K562 (cell line): ENCODE measurements around the gene SCRN2. TPM values are rescaled to one million over a fixed set of nuclear protein-coding genes. Genes with fewer than 3 reads are reported as not detected.

ENCODE experiments used
- ATAC-seq: fragments of 200-7000 bp; cut with Tn5 transposase; 3 replicates; pipeline ENCODE4 v1.9.1; 2020; ENCODE audit warnings: moderate library complexity
- BruUV-seq: library from RNA; stranded (reverse); fragments of 400-500 nt; replicated peaks from 2 replicates; lab custom pipeline; 2021; lab: Mats Ljungman, UMichigan
- CTCF ChIA-PET: fragments of 300-600 bp; formaldehyde crosslinking; extraction: SDS; loops from one replicate; lab custom pipeline; 2021; ENCODE audit warnings: low intra/inter-chr PET ratio; lab: Yijun Ruan, JAX
- POLR2A ChIA-PET: fragments of 300-600, 350-650 bp; sonication (Branson Sonifier 250); formaldehyde crosslinking; extraction: SDS; loops from one replicate; lab custom pipeline; 2021; ENCODE audit warnings: antibody characterized with exemption, inconsistent platforms; lab: Yijun Ruan, JAX
- DNase-seq, 4 experiments: peaks; one replicate each; pipeline versions ENCODE4 v3.0.0 to v3.0.0-alpha.2; 2011 to 2018; ENCODE audit warnings: low spot score in 3 of 4, mixed read lengths in 3 of 4; ENCODE audit errors: extremely low read depth in 1 of 4
- FAIRE-seq: peaks from 2 replicates; lab custom pipeline; 2011; peaks lifted over from hg19 to GRCh38; lab: Jason Lieb, UNC
- H2AFZ ChIP-seq: 2 replicates; pipeline ENCODE4 v1.6.0; 2011; ENCODE audit warnings: low read depth, low read length, control low read depth, inconsistent platforms
- H3K27ac ChIP-seq: fragments of 200-600 bp; 3 replicates; pipeline ENCODE4 v1.8.0; 2011; ENCODE audit warnings: low read depth, mild to moderate bottlenecking, control low read depth, inconsistent platforms, low read length, moderate library complexity, mixed read lengths; ENCODE audit errors: extremely low read depth
- H3K27me3 ChIP-seq, 2 experiments: fragments of 300-600 bp in 1 of 2; 2 replicates in 1 of 2; 3 replicates in 1 of 2; pipeline versions ENCODE4 v1.6.0 to v1.8.0; 2011; ENCODE audit warnings: inconsistent platforms in 2 of 2, low read length in 2 of 2, mild to moderate bottlenecking in 1 of 2, mixed read lengths in 1 of 2, moderate library complexity in 1 of 2; ENCODE audit not compliant: control insufficient read depth in 2 of 2, insufficient read depth in 2 of 2
- H3K36me3 ChIP-seq: fragments of 300-600 bp; 3 replicates; pipeline ENCODE4 v1.8.0; 2011; ENCODE audit warnings: mild to moderate bottlenecking, low read length, inconsistent platforms; ENCODE audit not compliant: control insufficient read depth, insufficient read depth
- H3K4me1 ChIP-seq, 2 experiments: fragments of 200-600 bp in 1 of 2; replicated peaks in 1 of 2; 2 replicates in 1 of 2; 3 replicates in 1 of 2; pipeline versions ENCODE4 v1.5.1 to v1.8.0; 2011; ENCODE audit warnings: inconsistent platforms in 2 of 2, low read length in 2 of 2, mild to moderate bottlenecking in 1 of 2, mixed read lengths in 1 of 2, moderate library complexity in 1 of 2; ENCODE audit not compliant: control insufficient read depth in 2 of 2, insufficient read depth in 2 of 2
- H3K4me2 ChIP-seq: 2 replicates; pipeline ENCODE4 v1.6.1; 2011; ENCODE audit warnings: low read length, control low read depth, inconsistent platforms, mixed read lengths; ENCODE audit not compliant: insufficient read depth
- H3K4me3 ChIP-seq: fragments of 200-600 bp; sonication (generic), shearing (Covaris generic); 2 replicates; pipeline ENCODE4 v1.5.1; 2016; ENCODE audit warnings: control low read depth, inconsistent platforms
- H3K79me2 ChIP-seq: fragments of 200-600 bp; 3 replicates; pipeline ENCODE4 v1.8.0; 2011; ENCODE audit warnings: low read length, inconsistent platforms; ENCODE audit not compliant: control insufficient read depth, insufficient read depth
- H3K9ac ChIP-seq, 2 experiments: 2 replicates each; pipeline versions ENCODE4 v1.6.0 to v1.6.1; 2011; ENCODE audit warnings: low read depth in 2 of 2, low read length in 2 of 2, control low read depth in 1 of 2, inconsistent platforms in 1 of 2, mild to moderate bottlenecking in 1 of 2, mixed read lengths in 1 of 2; ENCODE audit not compliant: insufficient read depth in 1 of 2
- H3K9me1 ChIP-seq: one replicate; pipeline ENCODE4 v1.6.0; 2011; ENCODE audit warnings: inconsistent platforms, mild to moderate bottlenecking, low read length, moderate library complexity; ENCODE audit not compliant: control insufficient read depth, insufficient read depth
- H3K9me3 ChIP-seq: replicated peaks from 2 replicates; pipeline ENCODE4 v1.5.1; 2011; ENCODE audit warnings: low read depth, low read length, inconsistent platforms; ENCODE audit not compliant: control insufficient read depth, insufficient read depth
- H4K20me1 ChIP-seq: replicated peaks from 2 replicates; pipeline ENCODE4 v1.6.1; 2011; ENCODE audit warnings: low read length, inconsistent platforms, mixed read lengths; ENCODE audit not compliant: control insufficient read depth, insufficient read depth
- CREBBP ChIP-seq: IDR thresholded peaks from one replicate; pipeline ENCODE4 v1.6.1; 2012; ENCODE audit warnings: low read depth, mild to moderate bottlenecking, control low read depth, inconsistent platforms, low read length
- EGR1 ChIP-seq: fragments of 450-650 bp; conservative IDR thresholded peaks from 2 replicates; pipeline ENCODE4 v1.6.1; 2017; ENCODE audit warnings: mild to moderate bottlenecking
- HNRNPLL ChIP-seq: fragments of 200-400 bp; formaldehyde crosslinking; IDR thresholded peaks from 2 replicates; pipeline ENCODE4 v1.6.1; 2017; ENCODE audit warnings: low read length, low read depth, mild to moderate bottlenecking; ENCODE audit not compliant: poor library complexity, severe bottlenecking
- MGA ChIP-seq: fragments of 450-650 bp; IDR thresholded peaks from 2 replicates; pipeline ENCODE4 v1.6.1; 2016; ENCODE audit warnings: mild to moderate bottlenecking, moderate library complexity
- NFRKB ChIP-seq: fragments of 450-650 bp; IDR thresholded peaks from 2 replicates; pipeline ENCODE4 v1.6.1; 2016; ENCODE audit warnings: low read depth
- PTRF ChIP-seq: fragments of 450-650 bp; IDR thresholded peaks from 2 replicates; pipeline ENCODE4 v1.6.1; 2016; ENCODE audit warnings: mild to moderate bottlenecking, missing genetic modification characterization, missing compliant biosample characterization
- RB1 ChIP-seq: fragments of 450-650 bp; IDR thresholded peaks from 2 replicates; pipeline ENCODE4 v1.6.1; 2017; ENCODE audit warnings: low read depth, mild to moderate bottlenecking
- TCF3 ChIP-seq: sonication (generic); formaldehyde crosslinking; IDR thresholded peaks from 2 replicates; pipeline ENCODE4 v1.4.0; 2020; ENCODE audit warnings: mild to moderate bottlenecking, missing genetic modification reagents
- ZKSCAN1 ChIP-seq: fragments of 150-350 bp; IDR thresholded peaks from 2 replicates; pipeline ENCODE4 v1.6.1; 2016; ENCODE audit warnings: low read depth, low read length
- ZNF589 ChIP-seq: fragments of 200-800 bp; sonication (Bioruptor generic); IDR thresholded peaks from 2 replicates; pipeline ENCODE4 v1.6.1; 2016; ENCODE audit warnings: low read depth, missing genetic modification characterization, missing compliant biosample characterization
- WGBS: fragments of 100-300 bp; shearing (Covaris generic); methylation state at CpG from one replicate; pipeline ENCODE4 v1.1.6; 2016; ENCODE audit warnings: low coverage, mixed read lengths; ENCODE audit not compliant: insufficient coverage; ENCODE audit errors: missing lambda C conversion rate; 5-methylcytosine and 5-hydroxymethylcytosine counted together
- in situ Hi-C: fragments of 300-500 bp; cut with MboI; formaldehyde crosslinking; loops from 4 replicates; pipeline ENCODE4 v1.15.0; 2018; ENCODE audit warnings: inconsistent platforms, mixed read lengths
- intact Hi-C: fragments of 100-400 bp; cut with micrococcal nuclease; formaldehyde crosslinking; loops from 2 replicates; pipeline ENCODE4 v1.14.2; 2022
- polyA plus RNA-seq, 8 experiments: library from polyadenylated mRNA; depleted of rRNA in 4 of 8; stranded (reverse) in 5 of 8; unstranded in 3 of 8; fragments of >200 nt; fragmentation: Nextera tagmentation in 2 of 8; fragmentation: Illumina TruSeq in 1 of 8; extraction: Ambion mirVana in 2 of 8; extraction: Trizol in 1 of 8; gene quantifications; 2 replicates each; pipeline versions ENCODE4 v1.2.1 to v1.2.3, GENCODE V29; 2011 to 2014; ENCODE audit warnings: inconsistent platforms in 1 of 8, missing spikeins in 1 of 8
- total RNA-seq, 7 experiments: library from RNA; depleted of rRNA in 6 of 7; stranded (reverse); fragments of >200 nt in 6 of 7; fragmentation: Illumina TruSeq in 2 of 7; extraction: Trizol in 2 of 7; gene quantifications; 2 replicates each; pipeline versions ENCODE4 v1.2.1 to v1.2.3, GENCODE V29; 2011 to 2021; ENCODE audit warnings: low replicate concordance in 1 of 7

Gene SCRN2
- total and polyA plus RNA-seq, 9 of the 15 experiments (the other 6 are each of a cell fraction or from before 2014, with no cell fraction given) = 0.25 to 32.9 (median 13.6) TPM

GRCh38 chr17:47852113-47852949, 11.3 kb upstream of the SCRN2 start:
- in situ Hi-C loops = no loop called here
- Histone ChIP-seq H3K4me3 (peak overlapping the region; percentile 43), H2AFZ (peak overlapping the region; percentile 79), H3K36me3 (no peaks in the 10 kb centered on the region), H3K4me1 (peaks cover 33 to 37% of the 10 kb centered on the region in 2 experiments; a peak in 4 of 5 replicates), H3K9me1 (no peaks in the 10 kb centered on the region), H3K27me3 (peaks cover 0 to 2% of the 10 kb centered on the region in 2 experiments; a peak in 1 of 5 replicates), H3K4me2 (peak overlapping the region; percentile 82), H3K27ac (peak overlapping the region; percentile 51; the same call in 2 of the 3 replicates), H3K79me2 (peaks cover 18% of the 10 kb centered on the region), H3K9me3 (no peaks in the 10 kb centered on the region), H4K20me1 (no peaks in the 10 kb centered on the region), H3K9ac (peak overlapping the region; percentile 54 to 80; a peak in 3 of 4 replicates)
- intact Hi-C loops = no loop called here
- DNase-seq (peak; percentile 47 to 69 (median 62)), ATAC-seq (no peak), FAIRE-seq (peak; percentile 86)
- ChIA-PET CTCF (interaction anchor here (1.2 kb wide), 1 partner anchor 38 kb away, joined by 3 read pairs; no protein-coding TSS in a partner anchor), POLR2A (interaction anchor here (1.0 to 2.2 kb wide), 3 partner anchors 11 to 43 kb away, joined by 3 to 7 read pairs (median 3); partner anchors contain the start of gene SP2)
- 37% methylated on average over 32 of the region's 32 CpGs for WGBS
- no TSS peak for BruUV-seq
- TF ChIP-seq TCF3 (CRISPR knock-in tag) = 0 out of 2 replicates have a peak, but pooled peaks have one; percentile 8
- TF ChIP-seq MGA = peak; percentile 69
- no peak for TF ChIP-seq PTRF (tag)
- peak; percentile 22; the same call in 1 of the 2 replicates for TF ChIP-seq NFRKB
- no peak for TF ChIP-seq RB1
- no peak for TF ChIP-seq ZKSCAN1
- no peak for TF ChIP-seq CREBBP
- TF ChIP-seq EGR1 = peak; percentile 97
- peak; percentile 46 for TF ChIP-seq HNRNPLL
- TF ChIP-seq ZNF589 = 0 out of 2 replicates have a peak, but pooled peaks have one; percentile 46
